Measurements from ENCODE around the gene LYZL1.

DNA sequence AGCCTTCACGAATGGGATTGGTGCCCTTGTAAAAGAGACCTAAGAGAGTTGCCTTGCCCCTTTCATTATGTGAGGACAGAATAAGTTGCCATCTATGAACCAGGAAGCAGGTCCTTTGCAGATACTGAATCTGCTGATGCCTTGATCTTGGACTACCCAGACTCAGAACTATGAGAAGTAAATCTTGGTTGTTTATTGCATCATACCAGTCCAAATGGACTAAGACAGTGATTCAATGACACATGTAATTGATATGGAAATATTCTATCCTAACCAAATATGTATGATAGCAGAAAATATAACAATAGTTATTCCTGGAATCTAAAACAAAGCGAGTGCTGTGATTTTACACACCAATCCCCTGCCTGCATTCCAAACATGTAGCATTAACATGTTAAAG is 17.0 kb upstream of the LYZL1 start:
- no peak for TF ChIP-seq EZH2phosphoT487 (IDR thresholded peaks at IDR 0.05; ENCODE audit: borderline replicate concordance)
- TF ChIP-seq, protein P1, sequence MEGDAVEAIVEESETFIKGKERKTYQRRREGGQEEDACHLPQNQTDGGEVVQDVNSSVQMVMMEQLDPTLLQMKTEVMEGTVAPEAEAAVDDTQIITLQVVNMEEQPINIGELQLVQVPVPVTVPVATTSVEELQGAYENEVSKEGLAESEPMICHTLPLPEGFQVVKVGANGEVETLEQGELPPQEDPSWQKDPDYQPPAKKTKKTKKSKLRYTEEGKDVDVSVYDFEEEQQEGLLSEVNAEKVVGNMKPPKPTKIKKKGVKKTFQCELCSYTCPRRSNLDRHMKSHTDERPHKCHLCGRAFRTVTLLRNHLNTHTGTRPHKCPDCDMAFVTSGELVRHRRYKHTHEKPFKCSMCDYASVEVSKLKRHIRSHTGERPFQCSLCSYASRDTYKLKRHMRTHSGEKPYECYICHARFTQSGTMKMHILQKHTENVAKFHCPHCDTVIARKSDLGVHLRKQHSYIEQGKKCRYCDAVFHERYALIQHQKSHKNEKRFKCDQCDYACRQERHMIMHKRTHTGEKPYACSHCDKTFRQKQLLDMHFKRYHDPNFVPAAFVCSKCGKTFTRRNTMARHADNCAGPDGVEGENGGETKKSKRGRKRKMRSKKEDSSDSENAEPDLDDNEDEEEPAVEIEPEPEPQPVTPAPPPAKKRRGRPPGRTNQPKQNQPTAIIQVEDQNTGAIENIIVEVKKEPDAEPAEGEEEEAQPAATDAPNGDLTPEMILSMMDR (conservative IDR thresholded peaks at IDR 0.05; ENCODE audit: low read length): no peak

All from Loucy (cell line).